Subcutaneous abdominal adipose tissue (tissue), 5 donors: Measurements from ENCODE around the gene PLET1.
"Not testable (repeated sequence)": the region's sequence is repeated elsewhere in the genome, so short reads cannot be mapped to it uniquely, and the experiment has no call there.

Source experiments
- H3K27ac ChIP-seq: one replicate; pipeline ENCODE4 v1.7.0; 2013; ENCODE audit warnings: low read depth, mild to moderate bottlenecking, inconsistent platforms, low read length, moderate library complexity
- H3K27me3 ChIP-seq, 5 donors: one replicate each; pipeline ENCODE4 v1.7.0; 2013; ENCODE audit warnings: low read length in 5 of 5, inconsistent platforms in 1 of 5; ENCODE audit not compliant: control insufficient read depth in 5 of 5, insufficient read depth in 4 of 5
- H3K36me3 ChIP-seq, 5 donors: one replicate each; pipeline ENCODE4 v1.7.0; 2013; ENCODE audit warnings: low read length in 5 of 5; ENCODE audit not compliant: control insufficient read depth in 5 of 5, insufficient read depth in 5 of 5
- H3K4me1 ChIP-seq, 5 donors: one replicate each; pipeline ENCODE4 v1.7.0; 2013; ENCODE audit warnings: low read length in 5 of 5, mild to moderate bottlenecking in 3 of 5, moderate library complexity in 1 of 5; ENCODE audit not compliant: control insufficient read depth in 5 of 5, insufficient read depth in 5 of 5
- H3K4me3 ChIP-seq, 5 donors: one replicate each; pipeline ENCODE4 v1.7.0; 2013; ENCODE audit warnings: low read length in 5 of 5, low read depth in 1 of 5
- H3K9ac ChIP-seq, 5 donors: one replicate each; pipeline ENCODE4 v1.7.0; 2013; ENCODE audit warnings: low read length in 5 of 5, mild to moderate bottlenecking in 4 of 5, moderate library complexity in 3 of 5
- H3K9me3 ChIP-seq, 5 donors: one replicate each; pipeline ENCODE4 v1.7.0; 2013; ENCODE audit warnings: low read length in 5 of 5; ENCODE audit not compliant: control insufficient read depth in 5 of 5
- donor health status: healthy.
- donor health status: healthy.
- donor health status: healthy.
- donor health status: healthy.
- donor health status: healthy.

Gene PLET1

GRCh38 chr11:112206071-112206470 is 54.6 kb downstream of the PLET1 start:
- H3K27me3 ChIP-seq = no peaks in the 10 kb centered on the region
- H3K9ac ChIP-seq = no peak overlapping the region
- H3K36me3 ChIP-seq = peaks cover 0 to 3% (median 0%) of the 10 kb centered on the region in 5 donors
- no peak overlapping the region for H3K4me3 ChIP-seq
- H3K4me1 ChIP-seq = no peaks in the 10 kb centered on the region
- no peaks in the 10 kb centered on the region for H3K9me3 ChIP-seq
- no peak overlapping the region for H3K27ac ChIP-seq

- H3K27ac ChIP-seq = no peak overlapping the region
- H3K36me3 ChIP-seq = peaks cover 0 to 3% (median 0%) of the 10 kb centered on the region in 5 donors
- H3K4me1 ChIP-seq = no peaks in the 10 kb centered on the region
- no peak overlapping the region for H3K9ac ChIP-seq
- H3K27me3 ChIP-seq = no peaks in the 10 kb centered on the region
- no peaks in the 10 kb centered on the region for H3K9me3 ChIP-seq
- H3K4me3 ChIP-seq = no peak overlapping the region
These were observed 60.4 kb downstream of the PLET1 start for GRCh38 chr11:112200252-112200651.

- H3K27ac ChIP-seq, H3K4me3 ChIP-seq, H3K4me1 ChIP-seq, H3K36me3 ChIP-seq, H3K9me3 ChIP-seq, H3K9ac ChIP-seq, H3K27me3 ChIP-seq: not testable (repeated sequence)
These were observed 61.6 kb downstream of the PLET1 start for GRCh38 chr11:112199101-112199500.
